HG03060 (cell line): ENCODE results near the gene ZDHHC16.
"Not testable (repeated sequence)": the region's sequence is repeated elsewhere in the genome, so short reads cannot be mapped to it uniquely, and the experiment has no call there.

Source experiments
- ATAC-seq: cut with Tn5 transposase; IDR thresholded peaks from one replicate; pipeline ENCODE4 v1.9.1; 2021; ENCODE audit warnings: low read depth, moderate number of reproducible peaks; ENCODE audit not compliant: unreplicated experiment

The ZDHHC16 gene

GRCh38 chr10:97434055-97434454 is 11.9 kb upstream of the ZDHHC16 start:
- ATAC-seq: no peak

- no peak for ATAC-seq
Measured at GRCh38 chr10:97434557-97434956, 11.4 kb upstream of the ZDHHC16 start.

- no peak for ATAC-seq
Measured at GRCh38 chr10:97435211-97435610, 10.8 kb upstream of the ZDHHC16 start.

GRCh38 chr10:97442277-97442676 is 3.7 kb upstream of the ZDHHC16 start:
- ATAC-seq: no peak

GRCh38 chr10:97444212-97444611 is 1.8 kb upstream of the ZDHHC16 start:
- ATAC-seq: no peak

- no peak for ATAC-seq
Measured at GRCh38 chr10:97445357-97445721, 636 bp upstream of the ZDHHC16 start.

GRCh38 chr10:97450828-97451227 is 4.9 kb downstream of the ZDHHC16 start:
- ATAC-seq: no peak

GRCh38 chr10:97451605-97452004 is 5.6 kb downstream of the ZDHHC16 start:
- ATAC-seq: no peak

GRCh38 chr10:97452352-97452751 is 6.4 kb downstream of the ZDHHC16 start:
- ATAC-seq: no peak

GRCh38 chr10:97454330-97455036 is 8.5 kb downstream of the ZDHHC16 start:
- ATAC-seq: no peak

GRCh38 chr10:97456034-97456685 is 10.2 kb downstream of the ZDHHC16 start:
- ATAC-seq: no peak

- ATAC-seq: no peak
Measured at GRCh38 chr10:97456686-97457065, 10.7 kb downstream of the ZDHHC16 start.

GRCh38 chr10:97459111-97459510 is 13.1 kb downstream of the ZDHHC16 start:
- ATAC-seq: no peak

GRCh38 chr10:97459933-97460332 is 14.0 kb downstream of the ZDHHC16 start:
- ATAC-seq: no peak

GRCh38 chr10:97462309-97462708 is 16.3 kb downstream of the ZDHHC16 start:
- no peak for ATAC-seq

- no peak for ATAC-seq
Measured at GRCh38 chr10:97463363-97464132, 17.6 kb downstream of the ZDHHC16 start.

GRCh38 chr10:97464226-97464625 is 18.3 kb downstream of the ZDHHC16 start:
- no peak for ATAC-seq

- no peak for ATAC-seq
Measured at GRCh38 chr10:97465982-97466381, 20.0 kb downstream of the ZDHHC16 start.

GRCh38 chr10:97466755-97467154 is 20.8 kb downstream of the ZDHHC16 start:
- ATAC-seq: no peak

GRCh38 chr10:97468162-97468561 is 22.2 kb downstream of the ZDHHC16 start:
- ATAC-seq: no peak

GRCh38 chr10:97468781-97469180 is 22.8 kb downstream of the ZDHHC16 start:
- ATAC-seq: not testable (repeated sequence)

- ATAC-seq: no peak
Measured at GRCh38 chr10:97474918-97475317, 28.9 kb downstream of the ZDHHC16 start.
